Stomach smooth muscle (tissue), 2 donors: ENCODE data around the gene ATF7.
"Not testable (repeated sequence)": the region's sequence is repeated elsewhere in the genome, so short reads cannot be mapped to it uniquely, and the experiment has no call there.

Source experiments
- H3K27ac ChIP-seq: one replicate; pipeline ENCODE4 v1.7.0; 2013; ENCODE audit warnings: mild to moderate bottlenecking, low read length, inconsistent platforms
- H3K27me3 ChIP-seq, 2 donors: one replicate each; pipeline ENCODE4 v1.7.0; 2013; ENCODE audit warnings: low read length in 2 of 2; ENCODE audit not compliant: insufficient read depth in 2 of 2, control insufficient read depth in 1 of 2
- H3K36me3 ChIP-seq, 2 donors: one replicate each; pipeline ENCODE4 v1.7.0; 2013; ENCODE audit warnings: low read length in 2 of 2; ENCODE audit not compliant: control insufficient read depth in 2 of 2, insufficient read depth in 2 of 2
- H3K4me1 ChIP-seq: one replicate; pipeline ENCODE4 v1.7.0; 2013; ENCODE audit warnings: low read length; ENCODE audit not compliant: control insufficient read depth, insufficient read depth
- H3K4me3 ChIP-seq, 2 donors: one replicate each; pipeline ENCODE4 v1.7.0; 2013; ENCODE audit warnings: low read length in 2 of 2
- H3K9ac ChIP-seq, 2 donors: one replicate each; pipeline ENCODE4 v1.7.0; 2013; ENCODE audit warnings: low read length in 2 of 2, mild to moderate bottlenecking in 1 of 2
- H3K9me3 ChIP-seq, 2 donors: one replicate each; pipeline ENCODE4 v1.7.0; 2013; ENCODE audit warnings: low read length in 2 of 2; ENCODE audit not compliant: control insufficient read depth in 2 of 2
- donor health status: healthy.
- donor health status: Pancreatic carcinoma.

The ATF7 gene

DNA sequence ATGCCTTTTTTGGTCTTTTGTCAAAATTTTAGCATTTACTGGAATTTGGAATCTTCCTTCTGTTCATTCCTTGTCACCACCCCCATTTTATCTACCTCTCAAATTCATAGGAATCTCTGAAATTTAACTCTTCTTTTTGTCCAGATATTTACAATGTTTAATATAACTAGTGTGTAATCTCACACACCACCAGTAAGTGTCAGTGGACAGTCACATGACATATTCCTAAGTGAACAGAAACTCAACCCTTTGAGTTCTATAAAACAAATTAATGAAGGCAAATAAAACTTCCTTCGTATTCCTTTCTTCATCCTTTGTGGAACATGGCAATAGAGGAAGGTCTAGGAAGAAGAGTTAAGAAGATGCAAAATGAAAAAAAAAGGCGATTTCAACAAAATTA is 26.6 kb downstream of the ATF7 start:
- Histone ChIP-seq H3K27ac (no peak overlapping the region), H3K9ac (no peak overlapping the region), H3K36me3 (peaks cover 0 to 4% of the 10 kb centered on the region in 2 donors), H3K9me3 (no peaks in the 10 kb centered on the region), H3K4me1 (peaks cover 13% of the 10 kb centered on the region), H3K27me3 (no peaks in the 10 kb centered on the region), H3K4me3 (no peak overlapping the region)

GRCh38 chr12:53598971-53599370 is 27.2 kb downstream of the ATF7 start:
- H3K36me3 ChIP-seq, H3K27ac ChIP-seq: not testable (repeated sequence)
- peaks cover 13% of the 10 kb centered on the region for H3K4me1 ChIP-seq

GRCh38 chr12:53596920-53597363 is 29.2 kb downstream of the ATF7 start:
- Histone ChIP-seq H3K27ac (peak overlapping the region; percentile 26), H3K4me1 (peaks cover 12% of the 10 kb centered on the region), H3K9ac (no peak overlapping the region), H3K9me3 (no peaks in the 10 kb centered on the region), H3K4me3 (peak overlapping the region in 1 of 2 donors; percentile 47), H3K27me3 (no peaks in the 10 kb centered on the region), H3K36me3 (peaks cover 0 to 4% of the 10 kb centered on the region in 2 donors)

More at GRCh38 chr12:53598971-53599370, 27.2 kb downstream of the ATF7 start:
- H3K9ac ChIP-seq, H3K4me3 ChIP-seq, H3K9me3 ChIP-seq, H3K27me3 ChIP-seq: not testable (repeated sequence)

GRCh38 chr12:53594897-53595615 is 31.1 kb downstream of the ATF7 start:
- Histone ChIP-seq H3K36me3 (no peaks in the 10 kb centered on the region), H3K4me3 (no peak overlapping the region), H3K9ac (no peak overlapping the region), H3K9me3 (no peaks in the 10 kb centered on the region), H3K4me1 (peaks cover 20% of the 10 kb centered on the region), H3K27me3 (no peaks in the 10 kb centered on the region), H3K27ac (no peak overlapping the region)

GRCh38 chr12:53593707-53594106 is 32.5 kb downstream of the ATF7 start:
- no peak overlapping the region for H3K9ac ChIP-seq
- no peak overlapping the region for H3K27ac ChIP-seq

GRCh38 chr12:53593031-53593430 is 33.2 kb downstream of the ATF7 start:
- no peaks in the 10 kb centered on the region for H3K9me3 ChIP-seq
- H3K36me3 ChIP-seq, result no peaks in the 10 kb centered on the region
- H3K27ac ChIP-seq, result no peak overlapping the region
- H3K4me1 ChIP-seq, result peaks cover 20% of the 10 kb centered on the region
- no peak overlapping the region for H3K4me3 ChIP-seq
- H3K9ac ChIP-seq, result no peak overlapping the region
- H3K27me3 ChIP-seq, result no peaks in the 10 kb centered on the region

More at GRCh38 chr12:53593707-53594106, 32.5 kb downstream of the ATF7 start:
- H3K4me3 ChIP-seq, result no peak overlapping the region
- no peaks in the 10 kb centered on the region for H3K36me3 ChIP-seq
- no peaks in the 10 kb centered on the region for H3K9me3 ChIP-seq
- peaks cover 20% of the 10 kb centered on the region for H3K4me1 ChIP-seq
- no peaks in the 10 kb centered on the region for H3K27me3 ChIP-seq

GRCh38 chr12:53592426-53592825 is 33.8 kb downstream of the ATF7 start:
- Histone ChIP-seq H3K9me3 (no peaks in the 10 kb centered on the region), H3K27ac (no peak overlapping the region), H3K36me3 (no peaks in the 10 kb centered on the region), H3K4me1 (peaks cover 19% of the 10 kb centered on the region), H3K27me3 (no peaks in the 10 kb centered on the region), H3K4me3 (no peak overlapping the region), H3K9ac (no peak overlapping the region)

- Histone ChIP-seq H3K9me3 (no peaks in the 10 kb centered on the region), H3K9ac (no peak overlapping the region), H3K27me3 (no peaks in the 10 kb centered on the region), H3K4me3 (no peak overlapping the region), H3K27ac (no peak overlapping the region), H3K4me1 (peaks cover 10% of the 10 kb centered on the region), H3K36me3 (peaks cover 0 to 1% of the 10 kb centered on the region in 2 donors)
Observed at GRCh38 chr12:53591301-53592206, 34.6 kb downstream of the ATF7 start.

DNA sequence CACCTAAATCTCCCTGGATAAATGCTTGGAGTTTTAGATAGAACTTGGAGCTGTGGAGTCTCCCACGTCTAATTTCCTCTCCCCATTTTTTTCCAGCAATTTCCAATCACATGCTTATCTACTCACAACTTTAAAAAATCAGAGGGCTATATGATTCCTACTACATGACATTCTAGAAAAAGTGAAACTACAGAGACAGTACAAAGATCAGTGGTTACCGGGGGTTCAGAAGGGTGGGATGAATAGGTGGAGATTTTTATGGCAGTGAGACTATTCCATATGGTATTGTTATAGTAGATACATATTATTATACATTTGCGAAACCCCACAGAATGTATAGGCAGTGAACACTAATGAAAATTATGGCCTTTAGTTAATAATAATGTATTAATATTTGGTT is 35.5 kb downstream of the ATF7 start:
- Histone ChIP-seq H3K9ac (no peak overlapping the region), H3K9me3 (no peaks in the 10 kb centered on the region), H3K36me3 (peaks cover 0 to 3% of the 10 kb centered on the region in 2 donors), H3K27me3 (no peaks in the 10 kb centered on the region), H3K4me3 (no peak overlapping the region), H3K4me1 (peaks cover 10% of the 10 kb centered on the region), H3K27ac (no peak overlapping the region)

- Histone ChIP-seq H3K9me3 (no peaks in the 10 kb centered on the region), H3K27ac (no peak overlapping the region), H3K36me3 (peaks cover 0 to 3% of the 10 kb centered on the region in 2 donors), H3K27me3 (no peaks in the 10 kb centered on the region), H3K4me3 (no peak overlapping the region), H3K9ac (no peak overlapping the region), H3K4me1 (peaks cover 10% of the 10 kb centered on the region)
Observed at GRCh38 chr12:53589915-53590314, 36.3 kb downstream of the ATF7 start.
